Measurements from ENCODE around the gene TIMP3.

Gene TIMP3

DNA sequence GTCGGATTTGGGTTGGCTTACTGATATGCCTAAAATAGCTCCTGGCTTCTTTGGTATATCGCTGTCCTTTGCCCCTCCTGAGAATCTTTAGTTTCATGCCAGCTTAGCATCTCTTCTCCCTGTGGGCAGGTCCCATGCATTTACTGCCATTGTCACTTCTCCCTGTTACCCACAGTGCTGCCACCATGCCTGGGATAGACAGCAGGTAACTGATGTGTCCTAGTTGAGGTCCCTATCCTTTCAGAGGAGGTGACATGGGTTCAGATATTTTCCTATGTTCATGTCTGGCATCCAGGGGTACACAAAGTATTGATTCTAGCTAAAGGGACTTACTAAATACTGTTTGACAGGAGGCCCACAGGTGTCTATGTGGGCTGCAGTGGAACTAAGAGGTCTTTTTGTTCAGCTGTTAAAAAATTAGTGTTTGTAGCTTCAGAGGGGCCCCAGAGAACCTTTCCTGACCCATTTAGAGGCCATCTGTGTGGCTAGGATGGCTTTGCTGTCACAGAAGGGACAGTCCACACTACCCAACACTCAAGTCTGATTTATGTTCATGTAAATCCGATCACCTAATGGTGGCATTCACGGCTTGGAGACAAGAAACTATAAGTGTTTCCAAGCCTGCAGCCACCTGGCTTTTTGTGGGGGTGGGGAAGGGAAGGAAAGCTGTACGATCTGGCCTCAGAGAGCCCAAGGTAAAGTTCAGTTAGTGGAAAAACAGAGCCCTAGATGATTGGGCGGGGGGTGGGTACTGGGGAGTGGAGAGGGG lies 8.5 kb downstream of the TIMP3 start:
- H2BK5ac ChIP-seq (ENCODE audit: low read depth, low read length, poor library complexity, severe bottlenecking) = no peak overlapping the region
- H3K79me1 ChIP-seq (replicated peaks; ENCODE audit: low read length, poor library complexity, severe bottlenecking) = no peaks in the 10 kb centered on the region
- H3K4me3 ChIP-seq (ENCODE audit: insufficient read depth in 1 of 2, low read depth in 1 of 2, low read length in 2 of 2) = no peak overlapping the region
- peak overlapping the region; percentile 24 for H3K9ac ChIP-seq (ENCODE audit: low read length)
- H3K4me1 ChIP-seq (ENCODE audit: control insufficient read depth, insufficient read depth, low read depth, low read length) = no peaks in the 10 kb centered on the region
- H2BK15ac ChIP-seq (ENCODE audit: low read depth, poor library complexity, severe bottlenecking) = no peak overlapping the region
- H3K9me3 ChIP-seq (ENCODE audit: control insufficient read depth, low read length) = no peaks in the 10 kb centered on the region
- no peak overlapping the region for H2BK12ac ChIP-seq (ENCODE audit: low read length in 2 of 2)
- H3K18ac ChIP-seq (ENCODE audit: low read depth in 1 of 2, low read length in 2 of 2) = no peak overlapping the region
- DNase-seq = no peak
- peak overlapping the region in 1 of 2 experiments; percentile 18 for H3K4ac ChIP-seq (ENCODE audit: low read depth in 1 of 2, low read length in 2 of 2)
- H3K23ac ChIP-seq (ENCODE audit: low read length in 2 of 2) = no peak overlapping the region
- no peak overlapping the region for H2BK120ac ChIP-seq (ENCODE audit: low read depth, low read length)
- H3K27ac ChIP-seq (ENCODE audit: low read length, poor library complexity, severe bottlenecking) = no peak overlapping the region
- WGBS = 52% methylated on average over 6 of the region's 6 CpGs
- H3K4me2 ChIP-seq (ENCODE audit: low read length, poor library complexity, severe bottlenecking) = no peak overlapping the region
- H2AK5ac ChIP-seq (ENCODE audit: low read length, severe bottlenecking) = no peak overlapping the region
- peaks cover 0 to 69% of the 10 kb centered on the region in 2 experiments for H3K36me3 ChIP-seq (ENCODE audit: control insufficient read depth in 1 of 2, insufficient read depth in 2 of 2, low read depth in 1 of 2, low read length in 2 of 2)
- H4K8ac ChIP-seq (ENCODE audit: low read length) = no peak overlapping the region
- no peaks in the 10 kb centered on the region for H3K27me3 ChIP-seq (ENCODE audit: control insufficient read depth in 1 of 2, insufficient read depth in 1 of 2, low read length in 2 of 2)
- H2AFZ ChIP-seq (ENCODE audit: low read depth, low read length) = no peak overlapping the region
- peak overlapping the region in 1 of 2 experiments; percentile 62 for H3K14ac ChIP-seq (ENCODE audit: low read length in 2 of 2)
- H4K91ac ChIP-seq (ENCODE audit: low read length) = no peak overlapping the region

DNA sequence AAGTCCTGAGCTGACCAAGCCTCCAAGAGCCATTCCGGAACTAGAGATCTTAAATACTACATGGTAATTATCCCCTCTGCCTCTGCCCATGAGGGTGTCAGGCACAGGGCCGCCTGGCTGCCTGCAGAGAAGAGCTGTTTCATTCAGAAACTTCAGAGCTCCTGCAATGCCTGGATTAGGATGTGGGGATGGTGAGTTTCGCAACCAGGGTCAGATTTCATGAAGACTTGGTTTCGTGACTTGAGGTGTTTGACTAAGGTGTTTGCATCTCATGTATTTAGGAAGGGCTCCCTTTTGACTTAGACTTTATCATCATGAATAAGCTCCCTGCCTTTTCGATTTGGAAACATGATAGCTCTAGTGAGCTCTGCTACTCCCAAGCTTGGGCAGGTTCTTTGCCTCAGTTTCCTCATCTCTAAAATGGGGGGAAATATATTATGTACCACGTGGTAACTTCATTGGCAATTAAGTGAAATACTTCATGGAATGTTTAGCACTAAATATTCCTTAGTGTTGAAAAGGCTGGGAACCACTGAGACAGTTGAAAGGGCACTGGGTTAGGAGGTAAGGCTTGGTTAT lies 9.1 kb downstream of the TIMP3 start:
- Histone ChIP-seq H3K27ac (ENCODE audit: low read length, poor library complexity, severe bottlenecking) (no peak overlapping the region), H2BK120ac (ENCODE audit: low read depth, low read length) (no peak overlapping the region), H4K91ac (ENCODE audit: low read length) (no peak overlapping the region), H2AFZ (ENCODE audit: low read depth, low read length) (no peak overlapping the region), H3K18ac (ENCODE audit: low read depth in 1 of 2, low read length in 2 of 2) (no peak overlapping the region), H2BK12ac (ENCODE audit: low read length in 2 of 2) (no peak overlapping the region), H3K14ac (ENCODE audit: low read length in 2 of 2) (no peak overlapping the region), H3K4me3 (ENCODE audit: insufficient read depth in 1 of 2, low read depth in 1 of 2, low read length in 2 of 2) (no peak overlapping the region), H3K4me1 (ENCODE audit: control insufficient read depth, insufficient read depth, low read depth, low read length) (no peaks in the 10 kb centered on the region), H3K36me3 (ENCODE audit: control insufficient read depth in 1 of 2, insufficient read depth in 2 of 2, low read depth in 1 of 2, low read length in 2 of 2) (peaks cover 0 to 71% of the 10 kb centered on the region in 2 experiments), H3K9me3 (ENCODE audit: control insufficient read depth, low read length) (no peaks in the 10 kb centered on the region), H3K27me3 (ENCODE audit: control insufficient read depth in 1 of 2, insufficient read depth in 1 of 2, low read length in 2 of 2) (no peaks in the 10 kb centered on the region), H2BK5ac (ENCODE audit: low read depth, low read length, poor library complexity, severe bottlenecking) (no peak overlapping the region), H2AK5ac (ENCODE audit: low read length, severe bottlenecking) (no peak overlapping the region), H3K4ac (ENCODE audit: low read depth in 1 of 2, low read length in 2 of 2) (no peak overlapping the region), H4K8ac (ENCODE audit: low read length) (no peak overlapping the region), H2BK15ac (ENCODE audit: low read depth, poor library complexity, severe bottlenecking) (no peak overlapping the region), H3K9ac (ENCODE audit: low read length) (no peak overlapping the region), H3K4me2 (ENCODE audit: low read length, poor library complexity, severe bottlenecking) (no peak overlapping the region), H3K79me1 (replicated peaks; ENCODE audit: low read length, poor library complexity, severe bottlenecking) (no peaks in the 10 kb centered on the region), H3K23ac (ENCODE audit: low read length in 2 of 2) (no peak overlapping the region)
- DNase-seq = no peak
- 77% methylated on average over 6 of the region's 6 CpGs for WGBS

DNA sequence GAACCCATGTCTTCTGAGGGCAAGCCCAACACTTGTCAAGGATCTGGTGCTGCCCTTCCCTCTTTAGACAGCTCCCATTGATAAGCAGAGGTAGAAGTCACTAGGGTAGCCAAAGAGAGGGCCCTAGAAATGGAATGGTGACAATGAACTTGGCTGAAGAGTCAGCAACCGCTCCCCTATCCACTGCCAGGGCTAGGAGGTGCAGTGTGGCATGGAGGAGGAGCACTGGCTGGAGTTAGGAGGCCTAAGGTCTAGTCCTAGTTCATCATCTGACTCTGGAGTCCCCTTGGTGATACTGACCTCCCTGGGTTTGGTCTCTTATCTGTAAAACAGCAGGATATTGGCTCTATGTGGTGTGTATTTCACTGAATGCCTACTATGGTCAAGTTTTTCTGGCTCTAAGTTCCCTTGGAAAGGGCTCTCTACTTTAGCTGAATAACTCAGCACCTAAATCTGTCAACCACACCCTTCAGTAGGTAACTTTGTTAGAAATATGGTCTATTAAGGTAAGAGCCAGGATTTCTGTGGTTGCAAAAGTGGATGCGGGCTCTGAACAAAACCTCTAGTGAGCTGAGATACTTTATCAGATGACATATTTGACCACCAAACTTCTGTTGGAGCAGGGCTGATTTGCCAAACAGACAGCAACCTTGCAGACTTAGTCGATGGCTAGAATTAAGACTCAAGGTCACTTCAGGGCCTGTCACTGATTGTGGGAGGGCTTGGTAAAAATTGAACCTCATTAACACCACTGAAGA lies 10.5 kb downstream of the TIMP3 start:
- H3K36me3 ChIP-seq (ENCODE audit: control insufficient read depth in 1 of 2, insufficient read depth in 2 of 2, low read depth in 1 of 2, low read length in 2 of 2) = peaks cover 0 to 72% of the 10 kb centered on the region in 2 experiments
- H3K4me3 ChIP-seq (ENCODE audit: insufficient read depth in 1 of 2, low read depth in 1 of 2, low read length in 2 of 2) = no peak overlapping the region
- H4K8ac ChIP-seq (ENCODE audit: low read length) = no peak overlapping the region
- no peak overlapping the region for H4K91ac ChIP-seq (ENCODE audit: low read length)
- H3K14ac ChIP-seq (ENCODE audit: low read length in 2 of 2) = no peak overlapping the region
- no peak overlapping the region for H3K27ac ChIP-seq (ENCODE audit: low read length, poor library complexity, severe bottlenecking)
- WGBS = 93% methylated on average over 2 of the region's 3 CpGs
- no peak overlapping the region for H2BK5ac ChIP-seq (ENCODE audit: low read depth, low read length, poor library complexity, severe bottlenecking)
- no peak overlapping the region for H2AK5ac ChIP-seq (ENCODE audit: low read length, severe bottlenecking)
- H3K9ac ChIP-seq (ENCODE audit: low read length) = no peak overlapping the region
- no peak overlapping the region for H3K18ac ChIP-seq (ENCODE audit: low read depth in 1 of 2, low read length in 2 of 2)
- no peaks in the 10 kb centered on the region for H3K79me1 ChIP-seq (replicated peaks; ENCODE audit: low read length, poor library complexity, severe bottlenecking)
- H3K27me3 ChIP-seq (ENCODE audit: control insufficient read depth in 1 of 2, insufficient read depth in 1 of 2, low read length in 2 of 2) = no peaks in the 10 kb centered on the region
- H2BK15ac ChIP-seq (ENCODE audit: low read depth, poor library complexity, severe bottlenecking) = no peak overlapping the region
- DNase-seq = no peak
- no peak overlapping the region for H2BK12ac ChIP-seq (ENCODE audit: low read length in 2 of 2)
- no peak overlapping the region for H3K4me2 ChIP-seq (ENCODE audit: low read length, poor library complexity, severe bottlenecking)
- peak overlapping the region in 1 of 2 experiments; percentile 14 for H3K23ac ChIP-seq (ENCODE audit: low read length in 2 of 2)
- no peak overlapping the region for H2BK120ac ChIP-seq (ENCODE audit: low read depth, low read length)
- no peak overlapping the region for H2AFZ ChIP-seq (ENCODE audit: low read depth, low read length)
- H3K9me3 ChIP-seq (ENCODE audit: control insufficient read depth, low read length) = no peaks in the 10 kb centered on the region
- H3K4ac ChIP-seq (ENCODE audit: low read depth in 1 of 2, low read length in 2 of 2) = no peak overlapping the region
- H3K4me1 ChIP-seq (ENCODE audit: control insufficient read depth, insufficient read depth, low read depth, low read length) = no peaks in the 10 kb centered on the region

DNA sequence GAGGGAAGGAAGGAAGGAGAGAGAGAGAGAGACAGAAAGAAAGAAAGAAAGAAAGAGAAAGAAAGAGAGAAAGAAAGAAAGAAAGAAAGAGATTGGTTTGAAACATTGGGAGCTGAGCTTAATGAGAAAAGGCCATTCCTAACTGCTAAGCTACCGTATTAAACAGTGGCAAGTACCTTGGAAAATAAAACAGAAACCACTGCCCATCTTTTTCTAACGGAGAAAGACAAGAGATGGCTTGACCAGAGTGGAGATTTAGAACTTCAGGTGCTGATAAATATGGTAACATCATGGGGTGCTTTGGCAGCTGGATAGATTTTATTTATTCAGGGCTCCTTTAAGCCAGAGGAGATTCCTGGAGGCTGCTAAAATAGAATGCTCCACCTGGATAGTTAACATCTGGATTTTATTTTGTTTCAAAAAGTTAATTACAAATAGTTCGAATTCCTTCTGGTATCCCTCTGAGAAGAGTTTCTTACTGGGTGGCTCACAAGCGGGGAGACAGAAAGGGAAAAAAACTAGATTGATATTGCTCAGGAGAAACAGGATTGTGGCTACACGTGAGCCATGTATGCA lies 12.9 kb downstream of the TIMP3 start:
- peaks cover 0 to 72% of the 10 kb centered on the region in 2 experiments for H3K36me3 ChIP-seq (ENCODE audit: control insufficient read depth in 1 of 2, insufficient read depth in 2 of 2, low read depth in 1 of 2, low read length in 2 of 2)
- H3K4me3 ChIP-seq (ENCODE audit: insufficient read depth in 1 of 2, low read depth in 1 of 2, low read length in 2 of 2) = no peak overlapping the region
- H3K27ac ChIP-seq (ENCODE audit: low read length, poor library complexity, severe bottlenecking) = no peak overlapping the region
- H3K23ac ChIP-seq (ENCODE audit: low read length in 2 of 2) = no peak overlapping the region
- no peak overlapping the region for H3K14ac ChIP-seq (ENCODE audit: low read length in 2 of 2)
- no peak overlapping the region for H2BK120ac ChIP-seq (ENCODE audit: low read depth, low read length)
- no peak overlapping the region for H2BK5ac ChIP-seq (ENCODE audit: low read depth, low read length, poor library complexity, severe bottlenecking)
- H4K8ac ChIP-seq (ENCODE audit: low read length) = no peak overlapping the region
- no peak overlapping the region for H3K4ac ChIP-seq (ENCODE audit: low read depth in 1 of 2, low read length in 2 of 2)
- no peaks in the 10 kb centered on the region for H3K79me1 ChIP-seq (replicated peaks; ENCODE audit: low read length, poor library complexity, severe bottlenecking)
- H2BK15ac ChIP-seq (ENCODE audit: low read depth, poor library complexity, severe bottlenecking) = no peak overlapping the region
- H3K9me3 ChIP-seq (ENCODE audit: control insufficient read depth, low read length) = no peaks in the 10 kb centered on the region
- H3K18ac ChIP-seq (ENCODE audit: low read depth in 1 of 2, low read length in 2 of 2) = no peak overlapping the region
- no peak overlapping the region for H3K4me2 ChIP-seq (ENCODE audit: low read length, poor library complexity, severe bottlenecking)
- no peak overlapping the region for H2BK12ac ChIP-seq (ENCODE audit: low read length in 2 of 2)
- H3K4me1 ChIP-seq (ENCODE audit: control insufficient read depth, insufficient read depth, low read depth, low read length) = peaks cover 1% of the 10 kb centered on the region
- H3K27me3 ChIP-seq (ENCODE audit: control insufficient read depth in 1 of 2, insufficient read depth in 1 of 2, low read length in 2 of 2) = no peaks in the 10 kb centered on the region
- no peak overlapping the region for H2AK5ac ChIP-seq (ENCODE audit: low read length, severe bottlenecking)
- 94% methylated on average over 5 of the region's 5 CpGs for WGBS
- no peak overlapping the region for H4K91ac ChIP-seq (ENCODE audit: low read length)
- no peak overlapping the region for H2AFZ ChIP-seq (ENCODE audit: low read depth, low read length)
- H3K9ac ChIP-seq (ENCODE audit: low read length) = peak overlapping the region; percentile 34
- no peak for DNase-seq
